Smooth muscle cell (in vitro differentiated cells): ENCODE measurements around the gene ARHGAP15. TPM values are rescaled to one million over a fixed set of nuclear protein-coding genes. Genes with fewer than 3 reads are reported as not detected.

ENCODE experiments used
- DNase-seq: peaks from one replicate; lab custom pipeline; 2025; ENCODE audit not compliant: unreplicated experiment; lab: John Stamatoyannopoulos, UW
- H2AFZ ChIP-seq: fragments of 200-600 bp; sonication (generic); 2 replicates; pipeline ENCODE4 v1.6.0; 2016; ENCODE audit warnings: antibody characterized with exemption, low read depth, mild to moderate bottlenecking
- H3F3A ChIP-seq: fragments of 200-600 bp; sonication (generic); 2 replicates; pipeline ENCODE4 v1.6.0; 2017; ENCODE audit warnings: antibody characterized with exemption, low read depth
- H3K27ac ChIP-seq: fragments of 200-600 bp; sonication (generic); 2 replicates; pipeline ENCODE4 v1.5.1; 2016; ENCODE audit warnings: low read depth, mild to moderate bottlenecking
- H3K27me3 ChIP-seq: fragments of 200-600 bp; sonication (generic); 2 replicates; pipeline ENCODE4 v1.6.1; 2016; ENCODE audit warnings: low read depth, mild to moderate bottlenecking
- H3K36me3 ChIP-seq: fragments of 200-600 bp; sonication (generic); 2 replicates; pipeline ENCODE4 v1.5.1; 2016; ENCODE audit warnings: low read depth
- H3K4me1 ChIP-seq: fragments of 200-600 bp; sonication (generic); 2 replicates; pipeline ENCODE4 v1.5.1; 2016; ENCODE audit warnings: low read depth
- H3K4me2 ChIP-seq: fragments of 200-600 bp; sonication (generic); 2 replicates; pipeline ENCODE4 v1.6.0; 2016; ENCODE audit warnings: mild to moderate bottlenecking
- H3K4me3 ChIP-seq: fragments of 200-600 bp; sonication (generic); 2 replicates; pipeline ENCODE4 v1.5.1; 2016; ENCODE audit warnings: mild to moderate bottlenecking
- H3K79me2 ChIP-seq: fragments of 200-600 bp; sonication (generic); 2 replicates; pipeline ENCODE4 v1.6.0; 2016; ENCODE audit warnings: low read depth, mild to moderate bottlenecking
- H3K9ac ChIP-seq: fragments of 200-600 bp; sonication (generic); 2 replicates; pipeline ENCODE4 v1.6.0; 2016; ENCODE audit warnings: low read depth
- H3K9me3 ChIP-seq: fragments of 200-600 bp; sonication (generic); replicated peaks from 2 replicates; pipeline ENCODE4 v1.5.1; 2016; ENCODE audit warnings: low read depth
- H4K20me1 ChIP-seq: fragments of 200-600 bp; sonication (generic); 2 replicates; pipeline ENCODE4 v1.6.0; 2016; ENCODE audit warnings: low read depth
- CTCF ChIP-seq: fragments of 200-600 bp; sonication (generic); IDR thresholded peaks from 2 replicates; pipeline ENCODE4 v1.5.1; 2017; ENCODE audit warnings: borderline replicate concordance, mild to moderate bottlenecking, antibody characterized with exemption; ENCODE audit not compliant: insufficient read depth, poor library complexity, severe bottlenecking
- WGBS: methylation state at CpG from one replicate; pipeline ENCODE4 v1.1.7; 2016; ENCODE audit warnings: low lambda C conversion rate; 5-methylcytosine and 5-hydroxymethylcytosine counted together
- polyA plus RNA-seq: library from polyadenylated mRNA; unstranded; fragments of >200 nt; fragmentation: Nextera tagmentation; extraction: Ambion mirVana; gene quantifications from 2 replicates; pipeline ENCODE4 v1.2.1, GENCODE V29; 2016
- total RNA-seq: library from RNA; depleted of rRNA; stranded (reverse); fragments of >200 nt; gene quantifications from 2 replicates; pipeline ENCODE4 v1.2.3, GENCODE V29; 2014

ARHGAP15 gene
- total and polyA plus RNA-seq, 2 experiments from 2014 or later = not detected

GRCh38 chr2:143466391-143466790, 337.2 kb downstream of the ARHGAP15 start:
- no peaks in the 10 kb centered on the region for H3K36me3 ChIP-seq

GRCh38 chr2:143467011-143467410, 337.8 kb downstream of the ARHGAP15 start:
- no peak overlapping the region for H3K4me2 ChIP-seq
- TF ChIP-seq CTCF = no peak
- no peak overlapping the region for H3K27ac ChIP-seq
- H2AFZ ChIP-seq = no peak overlapping the region
- DNase-seq = no peak
- H4K20me1 ChIP-seq = no peaks in the 10 kb centered on the region
- H3K9me3 ChIP-seq = no peaks in the 10 kb centered on the region
- no peak overlapping the region for H3K9ac ChIP-seq
- no peaks in the 10 kb centered on the region for H3K27me3 ChIP-seq
- WGBS = 92% methylated on average over 3 of the region's 3 CpGs
- no peaks in the 10 kb centered on the region for H3K36me3 ChIP-seq
- H3K79me2 ChIP-seq = no peaks in the 10 kb centered on the region
- H3K4me3 ChIP-seq = no peak overlapping the region
- peaks cover 17% of the 10 kb centered on the region for H3K4me1 ChIP-seq
- H3F3A ChIP-seq = no peaks in the 10 kb centered on the region

More at GRCh38 chr2:143466391-143466790, 337.2 kb downstream of the ARHGAP15 start:
- Histone ChIP-seq H3K9ac (no peak overlapping the region), H3K4me2 (no peak overlapping the region), H3K4me3 (no peak overlapping the region), H3K9me3 (no peaks in the 10 kb centered on the region), H2AFZ (no peak overlapping the region), H3K79me2 (no peaks in the 10 kb centered on the region), H3K4me1 (peaks cover 17% of the 10 kb centered on the region), H3K27ac (no peak overlapping the region), H3F3A (no peaks in the 10 kb centered on the region), H4K20me1 (no peaks in the 10 kb centered on the region), H3K27me3 (no peaks in the 10 kb centered on the region)
- WGBS = 96% methylated on average over 1 of the region's 1 CpG
- DNase-seq = no peak
- TF ChIP-seq CTCF = no peak

- no peaks in the 10 kb centered on the region for H4K20me1 ChIP-seq
- H3K9ac ChIP-seq = no peak overlapping the region
- H3K36me3 ChIP-seq = no peaks in the 10 kb centered on the region
- no peak overlapping the region for H3K4me3 ChIP-seq
- no peak for TF ChIP-seq CTCF
- DNase-seq = no peak
- no peak overlapping the region for H3K4me2 ChIP-seq
- no peaks in the 10 kb centered on the region for H3K27me3 ChIP-seq
- H3K4me1 ChIP-seq = peaks cover 17% of the 10 kb centered on the region
- no peak overlapping the region for H2AFZ ChIP-seq
- no peaks in the 10 kb centered on the region for H3K9me3 ChIP-seq
- no peaks in the 10 kb centered on the region for H3K79me2 ChIP-seq
- H3K27ac ChIP-seq = no peak overlapping the region
- no peaks in the 10 kb centered on the region for H3F3A ChIP-seq
Measured at GRCh38 chr2:143468341-143468888, 339.2 kb downstream of the ARHGAP15 start.

GRCh38 chr2:143469323-143469722, 340.1 kb downstream of the ARHGAP15 start:
- Histone ChIP-seq H3K9ac (no peak overlapping the region), H3K27ac (no peak overlapping the region), H3K79me2 (no peaks in the 10 kb centered on the region), H3F3A (no peaks in the 10 kb centered on the region), H3K27me3 (no peaks in the 10 kb centered on the region), H3K4me1 (peaks cover 16% of the 10 kb centered on the region), H3K9me3 (no peaks in the 10 kb centered on the region), H3K4me3 (no peak overlapping the region), H3K36me3 (no peaks in the 10 kb centered on the region), H2AFZ (no peak overlapping the region), H4K20me1 (no peaks in the 10 kb centered on the region), H3K4me2 (no peak overlapping the region)
- 91% methylated on average over 7 of the region's 7 CpGs for WGBS
- no peak for DNase-seq
- no peak for TF ChIP-seq CTCF
